Activated CD8-positive, alpha-beta memory T cell treated with anti-CD3 and anti-CD28 coated beads for 36 hours (primary cell): ENCODE data around the gene MFGE8. TPM values are rescaled to one million over a fixed set of nuclear protein-coding genes. Genes with fewer than 3 reads are reported as not detected.
"Not testable (repeated sequence)": the region's sequence is repeated elsewhere in the genome, so short reads cannot be mapped to it uniquely, and the experiment has no call there.

Experiments used
- CTCF ChIA-PET: fragments of 350-600 bp; sonication (Branson Sonifier 250); formaldehyde crosslinking; loops from one replicate; lab custom pipeline; 2021; ENCODE audit warnings: antibody characterized with exemption; lab: Charles Lee
- POLR2A ChIA-PET: fragments of 350-600 bp; sonication (Branson Sonifier 250); formaldehyde crosslinking; loops from one replicate; lab custom pipeline; 2021; ENCODE audit warnings: antibody characterized with exemption; lab: Charles Lee
- total RNA-seq, 2 experiments: library from RNA; stranded (reverse); gene quantifications; one replicate each; pipeline ENCODE4 v1.2.3, GENCODE V29; 2021

The MFGE8 gene
- total RNA-seq, 2 experiments from 2014 or later = 18.6 to 19.9 TPM

DNA sequence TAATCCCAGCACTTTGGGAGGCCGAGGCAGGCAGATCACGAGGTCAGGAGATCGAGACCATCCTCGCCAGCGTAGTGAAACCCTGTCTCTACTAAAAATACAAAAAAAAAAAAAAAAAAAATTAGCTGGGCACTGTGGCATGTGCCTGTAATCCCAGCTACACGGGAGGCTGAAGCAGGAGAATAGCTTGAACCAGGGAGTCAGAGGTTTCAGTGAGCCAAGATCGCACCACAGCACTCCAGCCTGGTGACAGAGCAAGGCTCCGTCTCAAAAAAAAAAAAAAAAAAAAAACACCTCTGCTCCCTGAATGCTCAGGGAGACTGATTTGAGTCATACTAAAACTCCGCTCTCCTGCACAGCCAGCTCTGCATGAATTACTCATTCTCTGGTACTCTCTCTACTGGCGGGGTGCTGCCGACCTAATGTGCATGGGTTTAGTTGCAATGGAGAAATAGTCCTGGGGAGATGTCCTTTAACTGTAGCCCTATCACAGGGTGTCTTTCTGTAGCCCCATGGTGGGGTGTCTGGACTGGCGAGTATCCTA is 7.8 kb upstream of the MFGE8 start:
- POLR2A ChIA-PET = not testable (repeated sequence)
- CTCF ChIA-PET = interaction anchor here (1.2 to 1.4 kb wide), 3 partner anchors 9 to 283 kb away, joined by 3 to 11 read pairs (median 3); no protein-coding TSS in a partner anchor

DNA sequence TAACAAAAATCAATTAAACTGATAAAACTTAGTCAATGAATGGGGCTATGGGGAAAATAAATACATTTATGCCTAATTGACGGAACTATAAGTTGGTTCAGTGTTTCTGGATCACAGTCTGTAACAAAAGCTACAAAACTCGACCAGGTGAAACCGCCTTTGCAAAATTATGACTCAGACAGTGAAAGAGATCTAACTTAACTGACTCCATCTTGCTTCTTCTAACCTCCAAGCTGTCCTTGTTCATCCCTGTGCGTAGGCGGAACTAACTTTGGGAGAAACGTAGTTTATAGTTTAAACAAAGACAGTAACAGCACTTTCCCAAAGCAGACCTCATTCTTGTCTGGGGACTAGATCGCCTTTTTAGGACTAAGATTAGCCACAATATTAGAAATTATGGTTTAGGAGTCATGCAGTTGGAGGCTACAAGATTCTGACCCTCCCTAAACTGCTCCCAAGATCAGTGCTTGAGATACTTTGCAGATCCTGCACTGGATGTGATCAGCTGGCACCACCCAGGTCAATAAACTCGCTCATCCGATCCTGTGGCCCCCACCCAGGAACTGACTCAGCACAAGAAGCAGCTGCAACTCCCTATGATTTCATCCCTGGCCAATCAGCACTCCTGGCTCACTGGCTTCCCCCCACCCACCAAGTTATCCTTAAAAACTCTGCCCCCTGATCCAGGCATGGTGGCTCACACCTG is 7.2 kb upstream of the MFGE8 start:
- CTCF ChIA-PET = interaction anchor here (1.2 to 1.4 kb wide), 3 partner anchors 8 to 282 kb away, joined by 3 to 11 read pairs (median 3); no protein-coding TSS in a partner anchor
- POLR2A ChIA-PET = no interaction called here

DNA sequence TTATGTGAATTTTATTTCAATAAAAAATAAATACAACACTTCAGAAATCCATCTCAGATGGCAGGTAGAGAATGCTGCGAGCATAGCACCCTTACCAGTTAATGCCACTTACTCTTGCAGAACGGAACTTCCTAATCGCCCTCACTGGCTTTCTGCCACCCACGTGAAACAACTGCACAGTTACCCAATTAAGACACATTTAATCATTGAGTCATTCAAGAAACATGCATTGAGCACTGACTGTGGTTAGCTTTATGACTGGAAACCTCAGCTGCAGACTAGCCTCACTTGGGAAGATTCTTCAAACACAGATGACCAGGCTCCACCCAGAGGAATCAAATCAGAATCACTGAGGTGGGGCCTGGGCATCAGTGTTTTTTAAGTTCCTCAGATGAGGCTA is 5.6 kb upstream of the MFGE8 start:
- POLR2A ChIA-PET = no interaction called here
- CTCF ChIA-PET = interaction anchor here (0.6 to 1.3 kb wide), 2 partner anchors 14 to 19 kb away, joined by 3 read pairs; no protein-coding TSS in a partner anchor

DNA sequence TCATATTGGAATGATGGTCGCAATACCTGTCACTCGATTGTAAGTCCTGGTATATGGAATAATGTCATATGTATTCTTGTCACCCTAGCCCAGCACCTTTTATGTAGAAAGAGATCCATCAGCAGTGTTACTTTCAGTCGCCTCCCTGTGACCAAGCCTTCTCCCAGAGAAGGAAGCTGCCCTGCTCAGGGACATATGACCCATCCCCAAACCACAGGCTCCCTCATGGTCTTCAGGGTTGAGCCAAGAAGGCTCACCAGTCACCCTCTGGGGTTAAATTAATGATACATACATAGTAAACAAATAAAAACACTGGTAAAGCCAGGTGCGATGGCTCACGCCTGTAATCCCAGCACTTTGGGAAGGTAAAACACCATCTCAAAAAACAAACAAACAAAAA is 4.6 kb upstream of the MFGE8 start:
- POLR2A ChIA-PET = no interaction called here
- CTCF ChIA-PET = interaction anchor here (0.9 to 1.3 kb wide), 2 partner anchors 13 to 125 kb away, joined by 3 read pairs; no protein-coding TSS in a partner anchor

GRCh38 chr15:88915354-88915753 is 2.2 kb upstream of the MFGE8 start:
- CTCF ChIA-PET = interaction anchor here (1.0 to 2.4 kb wide), 3 partner anchors 10 to 17 kb away, joined by 4 to 8 read pairs (median 5); no protein-coding TSS in a partner anchor
- POLR2A ChIA-PET = interaction anchor here (0.6 kb wide), 1 partner anchor 20 kb away, joined by 10 read pairs; no protein-coding TSS in a partner anchor

- ChIA-PET POLR2A (no interaction called here), CTCF (interaction anchor here (1.0 to 2.4 kb wide), 2 partner anchors 8 to 9 kb away, joined by 3 to 8 read pairs; no protein-coding TSS in a partner anchor)
Observed at GRCh38 chr15:88913850-88914169, 631 bp upstream of the MFGE8 start.

GRCh38 chr15:88912500-88912921 is 668 bp downstream of the MFGE8 start:
- ChIA-PET CTCF (interaction anchor here (1.6 kb wide), 1 partner anchor 8 kb away, joined by 3 read pairs; no protein-coding TSS in a partner anchor), POLR2A (no interaction called here)

GRCh38 chr15:88911766-88912118 is 1.4 kb downstream of the MFGE8 start:
- CTCF ChIA-PET = interaction anchor here (1.5 to 1.6 kb wide), 2 partner anchors 9 to 17 kb away, joined by 3 read pairs; no protein-coding TSS in a partner anchor
- POLR2A ChIA-PET = no interaction called here

DNA sequence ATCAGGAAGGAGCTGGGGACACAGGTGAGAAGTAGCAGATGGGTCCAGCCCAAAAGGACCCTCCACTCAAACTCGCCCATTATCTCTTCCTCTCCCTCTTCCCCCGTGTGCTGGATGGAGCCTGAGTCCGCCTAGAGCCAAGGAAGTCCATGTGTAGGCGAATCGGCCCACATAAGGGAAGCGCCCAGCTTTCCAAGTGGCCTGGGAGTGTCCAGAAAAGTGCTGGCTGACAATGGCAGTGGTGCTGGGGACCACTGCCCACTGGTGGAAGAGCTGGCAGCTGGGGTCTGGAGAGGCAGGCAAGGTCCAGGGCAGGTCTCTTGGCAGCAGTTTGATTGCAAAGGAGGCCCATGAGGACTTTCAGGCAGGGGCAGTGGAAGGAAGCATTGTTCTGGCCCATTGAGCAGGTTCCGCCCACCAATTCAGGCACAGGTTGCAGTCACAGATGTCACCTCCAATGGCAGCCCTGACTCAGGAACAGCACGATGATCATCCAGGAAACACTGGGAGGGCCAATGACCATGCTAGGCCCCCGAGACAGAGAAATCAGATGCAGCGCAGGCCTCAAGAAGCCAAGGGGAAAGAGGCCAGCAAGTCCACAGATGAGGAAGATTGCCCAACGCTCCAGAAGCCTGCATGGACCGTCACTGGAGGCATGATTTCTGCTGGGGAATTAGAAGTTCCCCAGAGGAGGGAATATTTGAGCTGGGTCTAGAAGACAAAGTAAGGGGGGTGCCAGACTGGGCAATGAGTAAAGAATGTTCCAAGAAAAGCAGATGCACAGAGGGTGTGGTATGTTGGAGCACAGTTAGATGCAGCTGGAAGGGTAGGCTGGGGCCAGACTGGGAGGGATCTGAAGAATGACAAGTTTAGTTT is 3.0 kb downstream of the MFGE8 start:
- ChIA-PET CTCF (interaction anchor here (1.5 kb wide), 1 partner anchor 18 kb away, joined by 3 read pairs; no protein-coding TSS in a partner anchor), POLR2A (no interaction called here)

- POLR2A ChIA-PET = no interaction called here
Observed at GRCh38 chr15:88908697-88909621, 4.2 kb downstream of the MFGE8 start.

DNA sequence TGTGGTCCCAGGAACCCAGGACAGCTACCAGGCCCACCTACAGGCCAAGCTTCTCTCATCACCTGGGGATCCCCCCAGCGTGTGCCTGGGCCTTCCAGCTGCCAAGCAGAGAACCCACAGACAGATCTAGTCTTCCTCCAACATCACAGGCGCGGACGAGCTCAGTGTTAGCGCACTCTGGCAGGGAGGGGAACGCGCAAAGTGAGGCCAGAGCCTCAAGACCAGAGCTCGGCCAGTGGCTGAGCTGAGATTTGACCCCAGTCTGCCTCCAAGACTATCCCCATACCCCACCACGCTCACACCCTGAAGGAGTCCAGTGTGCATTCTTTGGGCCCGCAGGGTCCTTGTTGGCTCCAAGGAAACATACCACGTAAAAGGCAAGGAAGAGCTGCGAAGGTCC is 5.1 kb downstream of the MFGE8 start:
- ChIA-PET CTCF (interaction anchor here (1.0 kb wide), 1 partner anchor 299 kb away, joined by 3 read pairs; no protein-coding TSS in a partner anchor), POLR2A (interaction anchor here (0.6 kb wide), 1 partner anchor 185 kb away, joined by 13 read pairs; no protein-coding TSS in a partner anchor)

More at GRCh38 chr15:88908697-88909621, 4.2 kb downstream of the MFGE8 start:
- CTCF ChIA-PET = interaction anchor here (0.5 to 1.0 kb wide), 2 partner anchors 9 to 298 kb away, joined by 3 to 4 read pairs; no protein-coding TSS in a partner anchor

- ChIA-PET CTCF (interaction anchor here (1.5 kb wide), 1 partner anchor 12 kb away, joined by 3 read pairs; the partner anchor contains the start of gene HAPLN3), POLR2A (no interaction called here)
Observed at GRCh38 chr15:88907111-88907510, 6.1 kb downstream of the MFGE8 start.

GRCh38 chr15:88906551-88906950 is 6.6 kb downstream of the MFGE8 start:
- ChIA-PET POLR2A (no interaction called here), CTCF (interaction anchor here (1.0 to 2.6 kb wide), 3 partner anchors 8 to 151 kb away, joined by 3 to 8 read pairs (median 3); partner anchors contain the start of gene HAPLN3)

GRCh38 chr15:88906130-88906529 is 7.0 kb downstream of the MFGE8 start:
- ChIA-PET CTCF (interaction anchor here (1.0 to 2.6 kb wide), 6 partner anchors 9 to 152 kb away, joined by 3 to 18 read pairs (median 8); partner anchors contain the start of gene HAPLN3), POLR2A (no interaction called here)

GRCh38 chr15:88905576-88905975 is 7.6 kb downstream of the MFGE8 start:
- POLR2A ChIA-PET = no interaction called here

DNA sequence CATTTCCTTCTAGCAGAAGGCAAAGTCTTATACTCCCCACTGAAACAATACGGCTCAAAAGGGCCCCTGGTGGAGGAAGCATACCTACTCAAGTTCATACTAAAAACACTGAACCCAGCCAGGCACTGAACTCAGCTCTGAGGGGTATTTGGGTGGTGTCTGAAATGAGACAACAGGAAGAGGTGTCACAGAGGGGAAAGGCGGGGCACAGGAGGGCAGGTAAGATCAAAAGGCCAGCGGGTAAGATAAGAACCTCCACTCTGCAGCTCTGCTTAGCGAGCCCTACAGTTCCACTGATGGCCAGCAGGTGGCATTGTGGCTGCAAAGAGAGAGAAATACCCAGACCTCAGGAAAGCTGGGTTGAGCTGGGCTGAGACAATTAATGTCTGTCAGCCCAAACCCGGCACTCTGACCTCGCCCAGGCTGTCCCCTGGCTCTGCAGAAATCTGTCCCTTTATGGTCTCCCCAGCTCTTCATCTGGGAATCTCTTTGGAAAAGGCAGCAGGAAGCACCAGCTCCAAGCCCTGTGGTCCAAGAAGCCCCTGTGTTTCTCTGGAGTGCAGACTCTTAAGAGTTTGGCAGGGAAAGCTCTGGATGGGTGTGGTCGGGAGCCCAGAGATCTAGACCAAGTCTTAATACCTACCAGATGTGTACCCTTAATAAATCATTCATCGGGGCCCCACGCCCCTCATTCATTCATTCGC is 8.4 kb downstream of the MFGE8 start:
- CTCF ChIA-PET = interaction anchor here (0.5 to 2.6 kb wide), 32 partner anchors 8 to 302 kb away, joined by 3 to 18 read pairs (median 4); partner anchors contain the start of genes HAPLN3 and MFGE8
- POLR2A ChIA-PET = no interaction called here

More at GRCh38 chr15:88905576-88905975, 7.6 kb downstream of the MFGE8 start:
- CTCF ChIA-PET = interaction anchor here (0.8 to 2.6 kb wide), 13 partner anchors 9 to 235 kb away, joined by 3 to 18 read pairs (median 6); partner anchors contain the start of gene HAPLN3

- ChIA-PET CTCF (interaction anchor here (0.5 to 2.6 kb wide), 25 partner anchors 9 to 302 kb away, joined by 3 to 18 read pairs (median 4); partner anchors contain the start of genes HAPLN3 and MFGE8), POLR2A (no interaction called here)
Observed at GRCh38 chr15:88904257-88904623, 8.9 kb downstream of the MFGE8 start.
